ENCODE measurements around the gene ZBTB22.
A peak's percentile ranks its signal among the peaks of the same experiment; 100 is the strongest.

Gene ZBTB22

GRCh38 chr6:33329058-33329457 is 11.5 kb upstream of the ZBTB22 start:
- DNase-seq (ENCODE audit: low spot score) = no peak
- H3K23ac ChIP-seq (ENCODE audit: low read depth, low read length, poor library complexity) = no peak overlapping the region
- H2BK15ac ChIP-seq (ENCODE audit: low read length) = no peak overlapping the region
- no peak overlapping the region for H4K8ac ChIP-seq (ENCODE audit: low read depth, low read length)
- no peak overlapping the region for H4K91ac ChIP-seq (ENCODE audit: low read depth, low read length, poor library complexity)
- H2AK5ac ChIP-seq (ENCODE audit: low read depth, low read length) = no peak overlapping the region
- no peak overlapping the region for H2AFZ ChIP-seq (ENCODE audit: low read length)
- H3K4me3 ChIP-seq (ENCODE audit: low read length in 2 of 2) = peak overlapping the region in 1 of 2 donors; percentile 5
- peaks cover 0 to 3% (median 0%) of the 10 kb centered on the region in 3 experiments for H3K27me3 ChIP-seq (ENCODE audit: control insufficient read depth in 3 of 3, insufficient read depth in 3 of 3, low read depth in 1 of 3, low read length in 3 of 3)
- H3K14ac ChIP-seq (ENCODE audit: low read length) = no peak overlapping the region
- no peak overlapping the region for H2BK12ac ChIP-seq (ENCODE audit: low read length)
- H3K9ac ChIP-seq (ENCODE audit: low read depth, low read length, poor library complexity) = peak overlapping the region; percentile 53
- H2BK120ac ChIP-seq (ENCODE audit: low read depth, low read length) = no peak overlapping the region
- no peak overlapping the region for H3K4me2 ChIP-seq (ENCODE audit: insufficient read depth, low read length, poor library complexity, severe bottlenecking)
- H3K79me1 ChIP-seq (ENCODE audit: low read depth, low read length) = no peaks in the 10 kb centered on the region
- no peak overlapping the region for H3K18ac ChIP-seq (ENCODE audit: low read length)
- H3K27ac ChIP-seq (replicated peaks; ENCODE audit: low read length) = no peak overlapping the region
- no peaks in the 10 kb centered on the region for H3K36me3 ChIP-seq (replicated peaks in 1 of 2; ENCODE audit: control insufficient read depth in 2 of 2, insufficient read depth in 2 of 2, low read length in 2 of 2)
- H3K9me3 ChIP-seq (replicated peaks in 1 of 2; ENCODE audit: control insufficient read depth in 2 of 2, insufficient read depth in 1 of 2, low read depth in 1 of 2, low read length in 2 of 2) = no peaks in the 10 kb centered on the region
- no peak overlapping the region for H3K4ac ChIP-seq (ENCODE audit: low read length)
- WGBS, 2 donors (ENCODE audit: extremely low coverage in 2 of 2, insufficient read length in 2 of 2, insufficient replicate concordance in 1 of 2) = no CpG with 5 or more reads among the region's 5 CpGs
- peaks cover under 1% of the 10 kb centered on the region in 2 donors for H3K4me1 ChIP-seq (ENCODE audit: control insufficient read depth in 2 of 2, insufficient read depth in 1 of 2, low read depth in 1 of 2, low read length in 2 of 2)
- no peak overlapping the region for H2BK5ac ChIP-seq (ENCODE audit: low read length)

- Histone ChIP-seq H3K79me1 (ENCODE audit: low read depth, low read length) (peaks cover 8% of the 10 kb centered on the region), H3K14ac (ENCODE audit: low read length) (no peak overlapping the region), H2AK5ac (ENCODE audit: low read depth, low read length) (no peak overlapping the region), H3K9me3 (replicated peaks in 1 of 2; ENCODE audit: control insufficient read depth in 2 of 2, insufficient read depth in 1 of 2, low read depth in 1 of 2, low read length in 2 of 2) (no peaks in the 10 kb centered on the region), H2BK15ac (ENCODE audit: low read length) (no peak overlapping the region), H3K27me3 (ENCODE audit: control insufficient read depth in 3 of 3, insufficient read depth in 3 of 3, low read depth in 1 of 3, low read length in 3 of 3) (no peaks in the 10 kb centered on the region), H3K18ac (ENCODE audit: low read length) (no peak overlapping the region), H3K4me1 (ENCODE audit: control insufficient read depth in 2 of 2, insufficient read depth in 1 of 2, low read depth in 1 of 2, low read length in 2 of 2) (peaks cover 17 to 19% of the 10 kb centered on the region in 2 donors), H4K8ac (ENCODE audit: low read depth, low read length) (no peak overlapping the region), H2BK12ac (ENCODE audit: low read length) (no peak overlapping the region), H3K9ac (ENCODE audit: low read depth, low read length, poor library complexity) (no peak overlapping the region), H2BK5ac (ENCODE audit: low read length) (no peak overlapping the region), H3K36me3 (replicated peaks in 1 of 2; ENCODE audit: control insufficient read depth in 2 of 2, insufficient read depth in 2 of 2, low read length in 2 of 2) (peaks cover 20 to 27% of the 10 kb centered on the region in 2 donors), H3K4me2 (ENCODE audit: insufficient read depth, low read length, poor library complexity, severe bottlenecking) (no peak overlapping the region), H3K4ac (ENCODE audit: low read length) (no peak overlapping the region), H2BK120ac (ENCODE audit: low read depth, low read length) (no peak overlapping the region), H3K4me3 (ENCODE audit: low read length in 2 of 2) (peak overlapping the region in 1 of 2 donors; percentile 81), H4K91ac (ENCODE audit: low read depth, low read length, poor library complexity) (no peak overlapping the region), H3K23ac (ENCODE audit: low read depth, low read length, poor library complexity) (no peak overlapping the region), H2AFZ (ENCODE audit: low read length) (peak overlapping the region; percentile 94), H3K27ac (replicated peaks; ENCODE audit: low read length) (no peak overlapping the region)
- WGBS, 2 donors (ENCODE audit: extremely low coverage in 2 of 2, insufficient read length in 2 of 2, insufficient replicate concordance in 1 of 2) = no CpG with 5 or more reads among the region's 7 CpGs
- no peak for DNase-seq (ENCODE audit: low spot score)
These were observed 6.6 kb upstream of the ZBTB22 start for GRCh38 chr6:33324125-33324524.

- peak overlapping the region; percentile 94 for H2AFZ ChIP-seq (ENCODE audit: low read length)
- H3K4ac ChIP-seq (ENCODE audit: low read length) = no peak overlapping the region
- H2BK5ac ChIP-seq (ENCODE audit: low read length) = no peak overlapping the region
- peaks cover 8% of the 10 kb centered on the region for H3K79me1 ChIP-seq (ENCODE audit: low read depth, low read length)
- H3K14ac ChIP-seq (ENCODE audit: low read length) = no peak overlapping the region
- no peak overlapping the region for H3K9ac ChIP-seq (ENCODE audit: low read depth, low read length, poor library complexity)
- H4K8ac ChIP-seq (ENCODE audit: low read depth, low read length) = no peak overlapping the region
- no peak for DNase-seq (ENCODE audit: low spot score)
- no peak overlapping the region for H3K27ac ChIP-seq (replicated peaks; ENCODE audit: low read length)
- H3K36me3 ChIP-seq (replicated peaks in 1 of 2; ENCODE audit: control insufficient read depth in 2 of 2, insufficient read depth in 2 of 2, low read length in 2 of 2) = peaks cover 25 to 33% of the 10 kb centered on the region in 2 donors
- H3K4me2 ChIP-seq (ENCODE audit: insufficient read depth, low read length, poor library complexity, severe bottlenecking) = peak overlapping the region; percentile 85
- H3K27me3 ChIP-seq (ENCODE audit: control insufficient read depth in 3 of 3, insufficient read depth in 3 of 3, low read depth in 1 of 3, low read length in 3 of 3) = no peaks in the 10 kb centered on the region
- no peak overlapping the region for H4K91ac ChIP-seq (ENCODE audit: low read depth, low read length, poor library complexity)
- no peaks in the 10 kb centered on the region for H3K9me3 ChIP-seq (replicated peaks in 1 of 2; ENCODE audit: control insufficient read depth in 2 of 2, insufficient read depth in 1 of 2, low read depth in 1 of 2, low read length in 2 of 2)
- H3K18ac ChIP-seq (ENCODE audit: low read length) = no peak overlapping the region
- H2BK15ac ChIP-seq (ENCODE audit: low read length) = no peak overlapping the region
- H3K4me1 ChIP-seq (ENCODE audit: control insufficient read depth in 2 of 2, insufficient read depth in 1 of 2, low read depth in 1 of 2, low read length in 2 of 2) = peaks cover 19 to 21% of the 10 kb centered on the region in 2 donors
- peak overlapping the region; percentile 12 for H3K23ac ChIP-seq (ENCODE audit: low read depth, low read length, poor library complexity)
- H2BK120ac ChIP-seq (ENCODE audit: low read depth, low read length) = no peak overlapping the region
- no CpG with 5 or more reads among the region's 12 CpGs for WGBS, 2 donors (ENCODE audit: extremely low coverage in 2 of 2, insufficient read length in 2 of 2, insufficient replicate concordance in 1 of 2)
- no peak overlapping the region for H2BK12ac ChIP-seq (ENCODE audit: low read length)
- peak overlapping the region; percentile 81 to 88 for H3K4me3 ChIP-seq (ENCODE audit: low read length in 2 of 2)
- no peak overlapping the region for H2AK5ac ChIP-seq (ENCODE audit: low read depth, low read length)
These were observed 6.0 kb upstream of the ZBTB22 start for GRCh38 chr6:33323623-33323948.

- H3K14ac ChIP-seq (ENCODE audit: low read length) = no peak overlapping the region
- H3K27ac ChIP-seq (replicated peaks; ENCODE audit: low read length) = no peak overlapping the region
- H2BK5ac ChIP-seq (ENCODE audit: low read length) = no peak overlapping the region
- no peak overlapping the region for H4K91ac ChIP-seq (ENCODE audit: low read depth, low read length, poor library complexity)
- no peak overlapping the region for H2BK120ac ChIP-seq (ENCODE audit: low read depth, low read length)
- H3K4ac ChIP-seq (ENCODE audit: low read length) = no peak overlapping the region
- no CpG with 5 or more reads among the region's 9 CpGs for WGBS, 2 donors (ENCODE audit: extremely low coverage in 2 of 2, insufficient read length in 2 of 2, insufficient replicate concordance in 1 of 2)
- peaks cover 27 to 39% of the 10 kb centered on the region in 2 donors for H3K36me3 ChIP-seq (replicated peaks in 1 of 2; ENCODE audit: control insufficient read depth in 2 of 2, insufficient read depth in 2 of 2, low read length in 2 of 2)
- peak overlapping the region in 1 of 2 donors; percentile 81 for H3K4me3 ChIP-seq (ENCODE audit: low read length in 2 of 2)
- H3K23ac ChIP-seq (ENCODE audit: low read depth, low read length, poor library complexity) = no peak overlapping the region
- no peak overlapping the region for H2BK15ac ChIP-seq (ENCODE audit: low read length)
- no peak overlapping the region for H3K18ac ChIP-seq (ENCODE audit: low read length)
- H3K4me2 ChIP-seq (ENCODE audit: insufficient read depth, low read length, poor library complexity, severe bottlenecking) = no peak overlapping the region
- no peak overlapping the region for H2AFZ ChIP-seq (ENCODE audit: low read length)
- peaks cover 8% of the 10 kb centered on the region for H3K79me1 ChIP-seq (ENCODE audit: low read depth, low read length)
- peaks cover 22 to 30% of the 10 kb centered on the region in 2 donors for H3K4me1 ChIP-seq (ENCODE audit: control insufficient read depth in 2 of 2, insufficient read depth in 1 of 2, low read depth in 1 of 2, low read length in 2 of 2)
- H3K27me3 ChIP-seq (ENCODE audit: control insufficient read depth in 3 of 3, insufficient read depth in 3 of 3, low read depth in 1 of 3, low read length in 3 of 3) = no peaks in the 10 kb centered on the region
- DNase-seq (ENCODE audit: low spot score) = no peak
- H2BK12ac ChIP-seq (ENCODE audit: low read length) = no peak overlapping the region
- peak overlapping the region; percentile 47 for H3K9ac ChIP-seq (ENCODE audit: low read depth, low read length, poor library complexity)
- no peaks in the 10 kb centered on the region for H3K9me3 ChIP-seq (replicated peaks in 1 of 2; ENCODE audit: control insufficient read depth in 2 of 2, insufficient read depth in 1 of 2, low read depth in 1 of 2, low read length in 2 of 2)
- H4K8ac ChIP-seq (ENCODE audit: low read depth, low read length) = no peak overlapping the region
- no peak overlapping the region for H2AK5ac ChIP-seq (ENCODE audit: low read depth, low read length)
These were observed 3.7 kb upstream of the ZBTB22 start for GRCh38 chr6:33321227-33321626.

Data from neuronal stem cell (in vitro differentiated cells).